GM12878 (cell line): ENCODE measurements around the gene UBE3C. TPM values are rescaled to one million over a fixed set of nuclear protein-coding genes. Genes with fewer than 3 reads are reported as not detected.

Experiments used
- ATAC-seq: fragments of 200-7000 bp; cut with Tn5 transposase; 3 replicates; pipeline ENCODE4 v1.9.1; 2020; ENCODE audit warnings: mild to moderate bottlenecking, moderate library complexity
- BruUV-seq: library from RNA; stranded (reverse); fragments of 400-500 nt; replicated peaks from 2 replicates; lab custom pipeline; 2021; lab: Mats Ljungman, UMichigan
- CTCF ChIA-PET: fragments of 300-600 bp; sonication (Branson Sonifier 250); formaldehyde crosslinking; extraction: SDS; loops from one replicate; lab custom pipeline; 2021; ENCODE audit warnings: inconsistent platforms; lab: Yijun Ruan, JAX
- POLR2A ChIA-PET: fragments of 350-600 bp; formaldehyde crosslinking; extraction: SDS; loops from one replicate; lab custom pipeline; 2021; ENCODE audit warnings: inconsistent platforms; lab: Charles Lee
- RAD21 ChIA-PET: fragments of 300-600 bp; sonication (Branson Sonifier 250); formaldehyde crosslinking; loops from one replicate; lab custom pipeline; 2023; ENCODE audit warnings: antibody characterized with exemption; ENCODE audit not compliant: unreplicated experiment; lab: Charles Lee
- SMC1A ChIA-PET: fragments of 300-600 bp; sonication (Branson Sonifier 250); formaldehyde crosslinking; loops from one replicate; lab custom pipeline; 2023; ENCODE audit not compliant: unreplicated experiment, uncharacterized antibody; lab: Charles Lee
- DNase-seq: peaks from one replicate; pipeline ENCODE4 v3.0.0-alpha.2; 2011; ENCODE audit warnings: low read depth, low spot score
- FAIRE-seq: peaks from 3 replicates; lab custom pipeline; 2011; peaks lifted over from hg19 to GRCh38; lab: Jason Lieb, UNC
- H2AFZ ChIP-seq: 2 replicates; pipeline ENCODE4 v1.6.0; 2011; ENCODE audit warnings: low read depth, low read length, control low read depth; ENCODE audit not compliant: control insufficient read depth
- H3K27ac ChIP-seq: 2 replicates; pipeline ENCODE4 v1.5.1; 2011; ENCODE audit warnings: control low read depth; ENCODE audit not compliant: control insufficient read depth, insufficient read depth
- H3K27me3 ChIP-seq, 2 experiments: replicated peaks in 1 of 2; 2 replicates each; pipeline versions ENCODE4 v1.6.0 to v1.6.1; 2011; ENCODE audit warnings: low read length in 1 of 2; ENCODE audit not compliant: control insufficient read depth in 2 of 2, insufficient read depth in 2 of 2
- H3K36me3 ChIP-seq, 2 experiments: 2 replicates each; pipeline ENCODE4 v1.5.1; 2011; ENCODE audit warnings: low read length in 1 of 2; ENCODE audit not compliant: control insufficient read depth in 2 of 2, insufficient read depth in 2 of 2
- H3K4me1 ChIP-seq: 2 replicates; pipeline ENCODE4 v1.6.1; 2011; ENCODE audit warnings: mild to moderate bottlenecking, low read length, moderate library complexity, mixed read lengths; ENCODE audit not compliant: control insufficient read depth, insufficient read depth
- H3K4me2 ChIP-seq: 2 replicates; pipeline ENCODE4 v1.6.0; 2011; ENCODE audit warnings: control low read depth; ENCODE audit not compliant: control insufficient read depth, insufficient read depth
- H3K4me3 ChIP-seq: fragments of 200-600 bp; sonication (generic); 2 replicates; pipeline ENCODE4 v1.5.1; 2016
- H3K79me2 ChIP-seq: 2 replicates; pipeline ENCODE4 v1.6.0; 2011; ENCODE audit warnings: low read length; ENCODE audit not compliant: control insufficient read depth, insufficient read depth
- H3K9ac ChIP-seq: 2 replicates; pipeline ENCODE4 v1.8.0; 2011; ENCODE audit warnings: low read length, control low read depth, mixed read lengths; ENCODE audit not compliant: control insufficient read depth, insufficient read depth
- H3K9me3 ChIP-seq: replicated peaks from 3 replicates; pipeline ENCODE4 v1.5.1; 2011; ENCODE audit warnings: mild to moderate bottlenecking, low read length; ENCODE audit not compliant: control insufficient read depth, insufficient read depth
- H4K20me1 ChIP-seq: 2 replicates; pipeline ENCODE4 v1.6.0; 2011; ENCODE audit not compliant: control insufficient read depth, insufficient read depth
- ATF3 ChIP-seq: IDR thresholded peaks from 2 replicates; pipeline ENCODE4 v1.6.1; 2011; ENCODE audit warnings: low read depth, mild to moderate bottlenecking, low read length, moderate library complexity, borderline replicate concordance; ENCODE audit errors: extremely low read depth
- CREM ChIP-seq: IDR thresholded peaks from 2 replicates; pipeline ENCODE4 v1.6.1; 2014; ENCODE audit warnings: antibody characterized with exemption, low read depth
- JUNB ChIP-seq: IDR thresholded peaks from 2 replicates; pipeline ENCODE4 v1.6.1; 2016; ENCODE audit warnings: antibody characterized with exemption, mild to moderate bottlenecking
- NFIC ChIP-seq: IDR thresholded peaks from 2 replicates; pipeline ENCODE4 v1.6.1; 2012; ENCODE audit warnings: low read depth, mild to moderate bottlenecking, inconsistent platforms, low read length, moderate library complexity
- RELB ChIP-seq: fragments of 450-650 bp; IDR thresholded peaks from 2 replicates; pipeline ENCODE4 v1.6.1; 2017; ENCODE audit warnings: low read depth, mild to moderate bottlenecking, moderate library complexity
- SMAD1 ChIP-seq: fragments of 450-650 bp; IDR thresholded peaks from 2 replicates; pipeline ENCODE4 v1.6.1; 2018; ENCODE audit warnings: mild to moderate bottlenecking, low read depth; ENCODE audit not compliant: partially characterized antibody
- SMC3 ChIP-seq: IDR thresholded peaks from 2 replicates; pipeline ENCODE4 v1.6.1; 2011; ENCODE audit warnings: low read length, improper control_type of control experiment, borderline replicate concordance
- ZNF592 ChIP-seq: fragments of 450-650 bp; IDR thresholded peaks from 2 replicates; pipeline ENCODE4 v1.6.1; 2017; ENCODE audit warnings: mild to moderate bottlenecking, moderate library complexity
- WGBS: methylation state at CpG from one replicate; pipeline ENCODE4 v1.1.6; 2016; ENCODE audit warnings: low lambda C conversion rate; ENCODE audit not compliant: insufficient replicate concordance, insufficient coverage; ENCODE audit errors: missing lambda C conversion rate; 5-methylcytosine and 5-hydroxymethylcytosine counted together
- in situ Hi-C: fragments of 300-500 bp; cut with MboI; formaldehyde crosslinking; loops from 9 replicates; pipeline ENCODE4 v1.14.3; 2018; ENCODE audit warnings: mixed read lengths
- intact Hi-C: fragments of 100-400 bp; cut with micrococcal nuclease; formaldehyde crosslinking; loops from one replicate; pipeline ENCODE4 v1.14.2; 2022; ENCODE audit not compliant: unreplicated experiment
- polyA plus RNA-seq, 11 experiments: library from polyadenylated mRNA; depleted of rRNA in 4 of 11; unstranded in 6 of 11; stranded (reverse) in 5 of 11; fragments of >200 nt; fragmentation: Nextera tagmentation in 4 of 11; fragmentation: Illumina TruSeq in 1 of 11; extraction: Ambion mirVana in 4 of 11; extraction: Trizol in 1 of 11; gene quantifications; 1 replicate in 1 of 11; 2 replicates in 10 of 11; pipeline versions ENCODE4 v1.2.1 to v1.2.3, GENCODE V29; 2011 to 2016; ENCODE audit warnings: inconsistent platforms in 2 of 11, missing spikeins in 2 of 11, low read depth in 1 of 11
- total RNA-seq, 4 experiments: library from RNA; depleted of rRNA in 3 of 4; stranded (reverse); fragments of >200 nt in 3 of 4; fragmentation: Illumina TruSeq in 1 of 4; extraction: Trizol in 1 of 4; gene quantifications; 2 replicates each; pipeline versions ENCODE4 v1.2.1 to v1.2.3, GENCODE V29; 2013 to 2021
- TF ChIP-seq, protein P1 (sequence below): fragments of 450-650 bp; formaldehyde crosslinking; IDR thresholded peaks from 2 replicates; pipeline ENCODE4 v1.5.0; 2022; ENCODE audit warnings: mild to moderate bottlenecking, missing genetic modification characterization
- TF ChIP-seq, protein P2 (sequence below): IDR thresholded peaks from 2 replicates; pipeline ENCODE4 v1.6.1; 2012; ENCODE audit warnings: mild to moderate bottlenecking, low read depth, low read length

The UBE3C gene
- total and polyA plus RNA-seq, 10 of the 15 experiments (the other 5 are each of a cell fraction or from before 2014, with no cell fraction given), result 7.9 to 65.9 (median 45.2) TPM

GRCh38 chr7:157111311-157111710 lies 27.4 kb upstream of the UBE3C start:
- 56% methylated on average over 9 of the region's 9 CpGs for WGBS
- CTCF ChIA-PET, result no interaction called here
- TF ChIP-seq SMC3, result no peak
- TF ChIP-seq JUNB, result no peak
- no peak for TF ChIP-seq NFIC
- TF ChIP-seq, protein P1, sequence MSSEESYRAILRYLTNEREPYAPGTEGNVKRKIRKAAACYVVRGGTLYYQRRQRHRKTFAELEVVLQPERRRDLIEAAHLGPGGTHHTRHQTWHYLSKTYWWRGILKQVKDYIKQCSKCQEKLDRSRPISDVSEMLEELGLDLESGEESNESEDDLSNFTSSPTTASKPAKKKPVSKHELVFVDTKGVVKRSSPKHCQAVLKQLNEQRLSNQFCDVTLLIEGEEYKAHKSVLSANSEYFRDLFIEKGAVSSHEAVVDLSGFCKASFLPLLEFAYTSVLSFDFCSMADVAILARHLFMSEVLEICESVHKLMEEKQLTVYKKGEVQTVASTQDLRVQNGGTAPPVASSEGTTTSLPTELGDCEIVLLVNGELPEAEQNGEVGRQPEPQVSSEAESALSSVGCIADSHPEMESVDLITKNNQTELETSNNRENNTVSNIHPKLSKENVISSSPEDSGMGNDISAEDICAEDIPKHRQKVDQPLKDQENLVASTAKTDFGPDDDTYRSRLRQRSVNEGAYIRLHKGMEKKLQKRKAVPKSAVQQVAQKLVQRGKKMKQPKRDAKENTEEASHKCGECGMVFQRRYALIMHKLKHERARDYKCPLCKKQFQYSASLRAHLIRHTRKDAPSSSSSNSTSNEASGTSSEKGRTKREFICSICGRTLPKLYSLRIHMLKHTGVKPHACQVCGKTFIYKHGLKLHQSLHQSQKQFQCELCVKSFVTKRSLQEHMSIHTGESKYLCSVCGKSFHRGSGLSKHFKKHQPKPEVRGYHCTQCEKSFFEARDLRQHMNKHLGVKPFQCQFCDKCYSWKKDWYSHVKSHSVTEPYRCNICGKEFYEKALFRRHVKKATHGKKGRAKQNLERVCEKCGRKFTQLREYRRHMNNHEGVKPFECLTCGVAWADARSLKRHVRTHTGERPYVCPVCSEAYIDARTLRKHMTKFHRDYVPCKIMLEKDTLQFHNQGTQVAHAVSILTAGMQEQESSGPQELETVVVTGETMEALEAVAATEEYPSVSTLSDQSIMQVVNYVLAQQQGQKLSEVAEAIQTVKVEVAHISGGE (CRISPR knock-in tag), result no peak
- no peak for TF ChIP-seq CREM
- no peak for TF ChIP-seq ATF3
- no peak for TF ChIP-seq RELB
- no peak for TF ChIP-seq ZNF592
- TF ChIP-seq, protein P2, sequence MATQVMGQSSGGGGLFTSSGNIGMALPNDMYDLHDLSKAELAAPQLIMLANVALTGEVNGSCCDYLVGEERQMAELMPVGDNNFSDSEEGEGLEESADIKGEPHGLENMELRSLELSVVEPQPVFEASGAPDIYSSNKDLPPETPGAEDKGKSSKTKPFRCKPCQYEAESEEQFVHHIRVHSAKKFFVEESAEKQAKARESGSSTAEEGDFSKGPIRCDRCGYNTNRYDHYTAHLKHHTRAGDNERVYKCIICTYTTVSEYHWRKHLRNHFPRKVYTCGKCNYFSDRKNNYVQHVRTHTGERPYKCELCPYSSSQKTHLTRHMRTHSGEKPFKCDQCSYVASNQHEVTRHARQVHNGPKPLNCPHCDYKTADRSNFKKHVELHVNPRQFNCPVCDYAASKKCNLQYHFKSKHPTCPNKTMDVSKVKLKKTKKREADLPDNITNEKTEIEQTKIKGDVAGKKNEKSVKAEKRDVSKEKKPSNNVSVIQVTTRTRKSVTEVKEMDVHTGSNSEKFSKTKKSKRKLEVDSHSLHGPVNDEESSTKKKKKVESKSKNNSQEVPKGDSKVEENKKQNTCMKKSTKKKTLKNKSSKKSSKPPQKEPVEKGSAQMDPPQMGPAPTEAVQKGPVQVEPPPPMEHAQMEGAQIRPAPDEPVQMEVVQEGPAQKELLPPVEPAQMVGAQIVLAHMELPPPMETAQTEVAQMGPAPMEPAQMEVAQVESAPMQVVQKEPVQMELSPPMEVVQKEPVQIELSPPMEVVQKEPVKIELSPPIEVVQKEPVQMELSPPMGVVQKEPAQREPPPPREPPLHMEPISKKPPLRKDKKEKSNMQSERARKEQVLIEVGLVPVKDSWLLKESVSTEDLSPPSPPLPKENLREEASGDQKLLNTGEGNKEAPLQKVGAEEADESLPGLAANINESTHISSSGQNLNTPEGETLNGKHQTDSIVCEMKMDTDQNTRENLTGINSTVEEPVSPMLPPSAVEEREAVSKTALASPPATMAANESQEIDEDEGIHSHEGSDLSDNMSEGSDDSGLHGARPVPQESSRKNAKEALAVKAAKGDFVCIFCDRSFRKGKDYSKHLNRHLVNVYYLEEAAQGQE, result no peak
- TF ChIP-seq SMAD1, result no peak

More at GRCh38 chr7:157111311-157111710, 27.4 kb upstream of the UBE3C start:
- in situ Hi-C loops (no loop called here), intact Hi-C loops (no loop called here)
- Histone ChIP-seq H3K79me2 (no peaks in the 10 kb centered on the region), H3K4me2 (no peak overlapping the region), H3K36me3 (no peaks in the 10 kb centered on the region), H2AFZ (no peak overlapping the region), H4K20me1 (no peaks in the 10 kb centered on the region), H3K27me3 (no peaks in the 10 kb centered on the region), H3K4me3 (no peak overlapping the region), H3K4me1 (no peaks in the 10 kb centered on the region), H3K27ac (no peak overlapping the region), H3K9me3 (peaks cover 3% of the 10 kb centered on the region; the same call in 2 of the 3 replicates), H3K9ac (no peak overlapping the region)
- no peak for DNase-seq
- no peak for ATAC-seq
- SMC1A ChIA-PET, result no interaction called here
- FAIRE-seq, result no peak
- POLR2A ChIA-PET, result no interaction called here
- BruUV-seq, result no TSS peak
- RAD21 ChIA-PET, result no interaction called here
